Transverse colon (tissue), 4 donors: Measurements from ENCODE around the gene PDE4B. TPM values are rescaled to one million over a fixed set of nuclear protein-coding genes. Genes with fewer than 3 reads are reported as not detected.
A peak's percentile ranks its signal among the peaks of the same experiment; 100 is the strongest.

Experiments used
- DNase-seq: peaks from one replicate; pipeline ENCODE4 v3.0.0-alpha.2; 2019
- H3K27ac ChIP-seq, 4 donors: fragments of 200-600 bp; sonication (generic); 2 replicates each; pipeline ENCODE4 v1.5.1; 2016 to 2018; ENCODE audit warnings: inconsistent platforms in 4 of 4
- H3K27me3 ChIP-seq: fragments of 200-600 bp; sonication (generic); 2 replicates; pipeline ENCODE4 v1.5.1; 2017; ENCODE audit warnings: inconsistent platforms
- H3K36me3 ChIP-seq, 4 donors: fragments of 200-600 bp; sonication (generic); 2 replicates each; pipeline ENCODE4 v1.5.1; 2017 to 2019; ENCODE audit warnings: inconsistent platforms in 4 of 4
- H3K4me1 ChIP-seq, 4 donors: fragments of 200-600 bp; sonication (generic); 2 replicates each; pipeline ENCODE4 v1.5.1; 2017 to 2020; ENCODE audit warnings: inconsistent platforms in 4 of 4
- H3K4me3 ChIP-seq, 4 donors: fragments of 200-600 bp; sonication (generic); 1 replicate in 1 of 4; 2 replicates in 3 of 4; pipeline versions ENCODE4 v1.5.1 to v1.6.1; 2017 to 2019; ENCODE audit warnings: inconsistent platforms in 4 of 4
- H3K9me3 ChIP-seq, 2 donors: fragments of 200-600 bp; sonication (generic); 2 replicates each; pipeline ENCODE4 v1.5.1; 2017 to 2019; ENCODE audit warnings: inconsistent platforms in 2 of 2
- EP300 ChIP-seq: sonication (generic); formaldehyde crosslinking; IDR thresholded peaks from one replicate; pipeline ENCODE4 v1.6.1; 2017; ENCODE audit warnings: antibody characterized with exemption, low read depth
- POLR2A ChIP-seq: fragments of 450-650 bp; IDR thresholded peaks from one replicate; pipeline ENCODE4 v1.6.1; 2016; ENCODE audit warnings: antibody characterized with exemption, mild to moderate bottlenecking, moderate library complexity
- POLR2AphosphoS5 ChIP-seq, 3 donors: sonication (generic); formaldehyde crosslinking; IDR thresholded peaks; one replicate each; pipeline ENCODE4 v1.6.1; 2016; ENCODE audit warnings: antibody characterized with exemption in 3 of 3
- WGBS, 2 donors: methylation state at CpG; one replicate each; pipeline ENCODE4 v1.1.5; 2018; ENCODE audit warnings: low coverage in 1 of 2; 5-methylcytosine and 5-hydroxymethylcytosine counted together
- in situ Hi-C, 4 donors: fragments of 200-750 bp; cut with MboI; loops; one replicate each; pipeline versions ENCODE4 v1.15.0 to v1.15.1; 2017; ENCODE audit warnings: low sequenced_read_pairs in 3 of 4, low pct_ligation_motif_present in 1 of 4, low pct_unique_long_range_greater_than_20kb in 1 of 4
- intact Hi-C: fragments of 100-400 bp; cut with DNase I; formaldehyde crosslinking; loops from one replicate; pipeline ENCODE4 v1.15.1; 2023; ENCODE audit warnings: low total_unique reads
- total RNA-seq, 4 donors: library from RNA; depleted of rRNA; stranded (reverse); fragments of >200 nt; gene quantifications; one replicate each; pipeline ENCODE4 v1.1.0, GENCODE V29; 2016
- TF ChIP-seq, protein P1 (sequence below), 5 experiments: fragments of 200-600 bp in 3 of 5; fragments of 450-650 bp in 2 of 5; sonication (generic) in 3 of 5; IDR thresholded peaks; 1 replicate in 2 of 5; 2 replicates in 3 of 5; pipeline ENCODE4 v1.5.1; 2016 to 2017; ENCODE audit warnings: antibody characterized with exemption in 5 of 5, inconsistent platforms in 3 of 5, mild to moderate bottlenecking in 2 of 5, moderate library complexity in 1 of 5

The PDE4B gene
- total RNA-seq, 4 donors from 2014 or later: 4.5 to 14.8 (median 6.5) TPM

DNA sequence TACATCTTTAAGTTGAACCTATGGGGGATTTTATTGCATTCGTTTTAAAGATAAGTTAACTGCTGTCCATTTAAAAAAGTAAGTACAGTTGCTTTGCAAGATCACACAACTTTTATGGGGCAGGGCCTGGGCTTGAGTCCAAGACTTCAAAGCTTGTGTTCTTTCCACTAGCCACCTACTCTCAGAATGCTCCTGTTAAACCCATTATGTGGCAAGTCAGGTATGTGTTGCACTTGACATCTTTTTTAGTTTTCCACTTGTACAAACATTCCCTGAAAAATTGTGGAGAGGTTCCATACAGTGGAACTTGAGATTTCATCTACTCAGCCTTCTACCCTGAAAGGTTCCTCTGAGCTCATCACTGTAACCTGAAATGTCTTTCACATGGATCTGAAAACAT is 505.8 kb downstream of the PDE4B start:
- DNase-seq: no peak
- Histone ChIP-seq H3K4me3 (no peak overlapping the region), H3K27ac (no peak overlapping the region), H3K4me1 (peaks cover 0 to 24% (median 2%) of the 10 kb centered on the region in 4 donors), H3K9me3 (no peaks in the 10 kb centered on the region), H3K36me3 (no peaks in the 10 kb centered on the region), H3K27me3 (no peaks in the 10 kb centered on the region)
- WGBS, 2 donors: 57 to 62% methylated on average over 1 of the region's 1 CpG
- intact Hi-C loops (no loop called here), in situ Hi-C loops (no loop called here)
- no peak for TF ChIP-seq POLR2A
- no peak for TF ChIP-seq EP300
- TF ChIP-seq POLR2AphosphoS5 (IDR thresholded peaks at IDR 0.05): no peak
- TF ChIP-seq, protein P1, sequence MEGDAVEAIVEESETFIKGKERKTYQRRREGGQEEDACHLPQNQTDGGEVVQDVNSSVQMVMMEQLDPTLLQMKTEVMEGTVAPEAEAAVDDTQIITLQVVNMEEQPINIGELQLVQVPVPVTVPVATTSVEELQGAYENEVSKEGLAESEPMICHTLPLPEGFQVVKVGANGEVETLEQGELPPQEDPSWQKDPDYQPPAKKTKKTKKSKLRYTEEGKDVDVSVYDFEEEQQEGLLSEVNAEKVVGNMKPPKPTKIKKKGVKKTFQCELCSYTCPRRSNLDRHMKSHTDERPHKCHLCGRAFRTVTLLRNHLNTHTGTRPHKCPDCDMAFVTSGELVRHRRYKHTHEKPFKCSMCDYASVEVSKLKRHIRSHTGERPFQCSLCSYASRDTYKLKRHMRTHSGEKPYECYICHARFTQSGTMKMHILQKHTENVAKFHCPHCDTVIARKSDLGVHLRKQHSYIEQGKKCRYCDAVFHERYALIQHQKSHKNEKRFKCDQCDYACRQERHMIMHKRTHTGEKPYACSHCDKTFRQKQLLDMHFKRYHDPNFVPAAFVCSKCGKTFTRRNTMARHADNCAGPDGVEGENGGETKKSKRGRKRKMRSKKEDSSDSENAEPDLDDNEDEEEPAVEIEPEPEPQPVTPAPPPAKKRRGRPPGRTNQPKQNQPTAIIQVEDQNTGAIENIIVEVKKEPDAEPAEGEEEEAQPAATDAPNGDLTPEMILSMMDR (IDR thresholded peaks at IDR 0.05): no peak

DNA sequence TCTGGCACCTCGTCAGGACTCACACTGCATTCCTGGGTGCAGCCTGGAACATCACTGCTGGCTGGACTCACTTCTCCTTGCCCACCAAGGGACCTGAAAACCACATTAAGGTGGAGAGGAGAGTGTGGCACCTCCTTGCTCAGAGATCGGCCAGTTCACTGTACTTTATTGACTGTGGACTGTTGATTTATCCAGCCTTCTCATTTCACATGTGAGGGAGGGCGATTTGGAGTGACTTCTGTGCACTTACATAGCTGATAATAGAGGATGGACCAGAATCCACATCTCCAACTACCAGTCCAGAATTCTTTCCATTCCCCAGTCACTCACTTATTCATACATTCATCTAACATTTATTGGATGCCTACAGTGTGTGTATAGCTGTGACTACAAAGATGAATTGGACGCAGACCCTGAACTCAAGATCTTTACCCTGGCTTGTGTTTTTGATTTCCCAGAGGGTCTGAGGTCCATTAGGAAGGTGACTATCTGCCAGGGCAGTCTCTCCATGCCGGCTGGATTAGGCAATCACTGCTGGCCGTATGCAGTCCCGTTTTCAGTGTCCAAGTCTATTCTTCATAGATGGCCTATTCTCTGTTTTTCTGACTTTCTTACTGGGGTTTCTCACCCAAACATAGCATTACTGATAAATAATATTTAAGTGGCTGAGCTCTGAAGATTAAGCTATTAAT is 507.7 kb downstream of the PDE4B start:
- H3K4me1 ChIP-seq: peaks cover 0 to 20% (median 2%) of the 10 kb centered on the region in 4 donors
- TF ChIP-seq POLR2A (no peak), POLR2AphosphoS5 (IDR thresholded peaks at IDR 0.05) (no peak), EP300 (no peak)
- TF ChIP-seq, protein P1 (IDR thresholded peaks at IDR 0.05): no peak
- H3K27me3 ChIP-seq: no peaks in the 10 kb centered on the region
- peak overlapping the region; percentile 49 to 67 (median 56) for H3K27ac ChIP-seq
- no peaks in the 10 kb centered on the region for H3K9me3 ChIP-seq
- intact Hi-C loops: no loop called here
- no peaks in the 10 kb centered on the region for H3K36me3 ChIP-seq
- no peak for DNase-seq
- 76 to 87% methylated on average over 7 of the region's 7 CpGs for WGBS, 2 donors
- in situ Hi-C loops: no loop called here
- H3K4me3 ChIP-seq: no peak overlapping the region

DNA sequence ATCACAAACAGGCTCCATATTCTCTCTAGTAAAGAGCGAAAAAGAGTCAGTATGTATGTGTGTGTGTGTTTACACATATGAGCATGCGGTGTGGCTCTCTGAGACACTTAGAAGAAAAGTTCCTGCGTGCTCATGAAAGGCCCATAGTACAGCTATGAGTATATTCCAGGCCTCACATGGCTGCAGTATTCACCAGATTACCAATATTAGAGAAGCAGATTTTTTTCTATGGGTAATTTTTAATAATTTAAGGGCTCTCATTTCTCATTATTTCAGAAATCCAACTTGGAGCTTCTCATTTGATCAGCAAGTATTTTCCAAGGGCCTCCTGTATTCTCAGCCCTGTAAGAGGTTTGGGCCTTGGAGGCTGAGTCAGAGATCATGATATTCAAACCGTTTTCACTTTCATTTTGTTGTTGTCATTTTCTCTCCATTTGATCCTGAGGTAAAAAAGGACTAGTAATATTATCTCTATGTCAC is 508.3 kb downstream of the PDE4B start:
- no peaks in the 10 kb centered on the region for H3K36me3 ChIP-seq
- no peaks in the 10 kb centered on the region for H3K27me3 ChIP-seq
- in situ Hi-C loops (no loop called here), intact Hi-C loops (no loop called here)
- peaks cover 0 to 20% (median 2%) of the 10 kb centered on the region in 4 donors for H3K4me1 ChIP-seq
- no peaks in the 10 kb centered on the region for H3K9me3 ChIP-seq
- 23 to 51% methylated on average over 4 of the region's 4 CpGs for WGBS, 2 donors
- peak overlapping the region; percentile 49 to 67 (median 56) for H3K27ac ChIP-seq
- TF ChIP-seq POLR2A: no peak
- no peak for TF ChIP-seq POLR2AphosphoS5 (IDR thresholded peaks at IDR 0.05)
- TF ChIP-seq EP300: no peak
- TF ChIP-seq, protein P1 (IDR thresholded peaks at IDR 0.05): no peak
- no peak for DNase-seq
- no peak overlapping the region for H3K4me3 ChIP-seq

DNA sequence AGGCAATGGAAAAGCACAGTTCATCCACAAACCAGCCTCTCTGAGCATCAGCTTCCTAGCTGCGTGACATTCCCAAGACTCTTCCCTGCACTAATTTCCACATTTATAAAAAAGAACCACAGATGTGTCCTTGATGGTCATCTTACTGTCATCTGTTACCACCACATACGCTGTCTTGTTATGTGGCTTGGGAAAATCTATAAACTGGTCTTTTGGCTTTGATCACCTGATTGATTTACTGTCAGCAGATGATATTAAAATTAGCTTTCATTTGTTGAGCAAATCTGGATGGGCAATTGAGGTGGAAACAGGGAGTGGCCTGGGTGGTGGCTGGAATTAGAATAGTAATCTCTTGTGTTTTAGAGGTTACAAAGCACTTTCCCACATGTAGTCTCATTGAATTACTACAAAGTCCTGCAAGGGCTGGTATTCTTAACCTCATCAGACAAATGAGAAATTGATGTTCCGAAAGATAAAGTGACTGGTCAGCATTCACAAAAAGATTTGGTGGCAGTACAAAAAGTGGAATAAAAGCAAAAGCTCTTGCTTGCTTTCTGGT is 509.6 kb downstream of the PDE4B start:
- DNase-seq: no peak
- Histone ChIP-seq H3K36me3 (no peaks in the 10 kb centered on the region), H3K4me3 (no peak overlapping the region), H3K9me3 (no peaks in the 10 kb centered on the region), H3K4me1 (peaks cover 0 to 20% (median 2%) of the 10 kb centered on the region in 4 donors), H3K27ac (no peak overlapping the region), H3K27me3 (no peaks in the 10 kb centered on the region)
- 96 to 100% methylated on average over 1 to 3 of the region's 3 CpGs for WGBS, 2 donors
- TF ChIP-seq POLR2AphosphoS5 (IDR thresholded peaks at IDR 0.05) (no peak), EP300 (no peak), POLR2A (no peak)
- TF ChIP-seq, protein P1 (IDR thresholded peaks at IDR 0.05): no peak
- in situ Hi-C loops (no loop called here), intact Hi-C loops (no loop called here)
